Activated T-helper 9 cell treated with anti-CD3 and anti-CD28 coated beads, Interleukin-2, amount 50 U/mL, for 16 hours (primary cell): ENCODE measurements around the gene HLA-DOA.

Experiments used
- DNase-seq: peaks from one replicate; pipeline ENCODE4 v3.0.0-alpha.2; 2020; ENCODE audit warnings: low read depth

HLA-DOA gene

DNA sequence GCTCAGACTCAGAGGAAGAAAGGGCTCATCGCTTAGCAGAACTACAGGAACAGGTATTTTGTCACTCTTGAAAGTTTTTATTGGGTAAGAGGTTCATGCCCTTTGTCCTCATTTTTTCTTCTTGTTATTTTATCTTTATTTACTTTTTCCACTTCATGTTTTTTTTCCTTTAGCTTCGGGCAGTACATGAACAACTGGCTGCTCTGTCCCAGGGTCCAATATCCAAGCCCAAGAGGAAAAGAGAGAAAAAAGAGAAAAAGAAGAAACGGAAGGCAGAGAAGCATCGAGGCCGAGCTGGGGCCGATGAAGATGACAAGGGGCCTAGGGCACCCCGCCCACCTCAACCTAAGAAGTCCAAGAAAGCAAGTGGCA is 31.5 kb downstream of the HLA-DOA start:
- DNase-seq = no peak

DNA sequence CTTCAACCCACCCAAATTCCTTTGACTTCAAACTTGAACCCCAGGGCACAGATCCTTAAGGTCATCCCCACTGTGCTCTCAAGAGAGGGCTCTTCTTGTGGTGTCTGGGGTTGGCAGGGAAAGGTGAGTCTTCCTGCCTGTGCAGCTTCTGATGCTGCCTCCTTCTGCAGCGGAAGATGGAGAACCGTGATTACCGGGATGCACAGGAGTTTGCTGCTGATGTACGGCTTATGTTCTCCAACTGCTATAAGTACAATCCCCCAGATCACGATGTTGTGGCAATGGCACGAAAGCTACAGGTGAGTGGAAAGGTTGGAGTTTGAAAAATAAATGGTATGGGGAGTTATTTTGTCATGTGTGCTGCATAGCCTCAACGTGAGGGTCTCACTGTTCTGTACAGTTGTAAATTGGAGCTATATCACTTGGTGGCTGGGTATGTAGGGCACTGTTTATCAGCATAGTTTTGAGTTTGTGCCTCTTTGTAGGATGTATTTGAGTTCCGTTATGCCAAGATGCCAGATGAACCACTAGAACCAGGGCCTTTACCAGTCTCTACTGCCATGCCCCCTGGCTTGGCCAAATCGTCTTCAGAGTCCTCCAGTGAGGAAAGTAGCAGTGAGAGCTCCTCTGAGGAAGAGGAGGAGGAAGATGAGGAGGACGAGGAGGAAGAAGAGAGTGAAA is 32.0 kb downstream of the HLA-DOA start:
- DNase-seq = no peak

DNA sequence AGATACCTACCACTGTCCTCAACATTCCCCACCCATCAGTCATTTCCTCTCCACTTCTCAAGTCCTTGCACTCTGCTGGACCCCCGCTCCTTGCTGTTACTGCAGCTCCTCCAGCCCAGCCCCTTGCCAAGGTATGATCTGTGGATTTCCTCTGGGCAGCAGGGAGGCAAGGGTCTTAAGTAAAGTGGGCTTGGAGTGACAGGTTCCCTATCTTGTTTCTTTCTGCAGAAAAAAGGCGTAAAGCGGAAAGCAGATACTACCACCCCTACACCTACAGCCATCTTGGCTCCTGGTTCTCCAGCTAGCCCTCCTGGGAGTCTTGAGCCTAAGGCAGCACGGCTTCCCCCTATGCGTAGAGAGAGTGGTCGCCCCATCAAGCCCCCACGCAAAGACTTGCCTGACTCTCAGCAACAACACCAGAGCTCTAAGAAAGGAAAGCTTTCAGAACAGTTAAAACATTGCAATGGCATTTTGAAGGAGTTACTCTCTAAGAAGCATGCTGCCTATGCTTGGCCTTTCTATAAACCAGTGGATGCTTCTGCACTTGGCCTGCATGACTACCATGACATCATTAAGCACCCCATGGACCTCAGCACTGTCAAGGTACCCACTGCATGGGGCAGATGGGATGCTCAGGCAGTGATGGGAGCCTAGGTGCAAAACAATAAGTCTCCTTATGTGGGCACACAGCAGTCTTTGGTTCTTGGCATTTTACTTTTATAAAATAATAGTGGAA is 32.9 kb downstream of the HLA-DOA start:
- DNase-seq = no peak

DNA sequence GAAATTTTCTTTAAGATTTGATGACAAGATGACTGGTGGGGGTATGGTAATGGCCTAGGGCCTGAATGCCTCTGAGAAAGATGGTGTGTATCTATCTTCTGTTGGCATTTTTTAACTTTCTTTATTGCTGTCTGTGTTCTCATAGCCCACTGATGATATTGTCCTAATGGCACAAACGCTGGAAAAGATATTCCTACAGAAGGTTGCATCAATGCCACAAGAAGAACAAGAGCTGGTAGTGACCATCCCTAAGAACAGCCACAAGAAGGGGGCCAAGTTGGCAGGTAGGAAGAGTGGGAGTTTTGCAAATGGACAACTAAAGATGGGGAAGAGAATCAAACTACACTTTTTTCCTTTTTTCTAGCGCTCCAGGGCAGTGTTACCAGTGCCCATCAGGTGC is 33.5 kb downstream of the HLA-DOA start:
- no peak for DNase-seq

DNA sequence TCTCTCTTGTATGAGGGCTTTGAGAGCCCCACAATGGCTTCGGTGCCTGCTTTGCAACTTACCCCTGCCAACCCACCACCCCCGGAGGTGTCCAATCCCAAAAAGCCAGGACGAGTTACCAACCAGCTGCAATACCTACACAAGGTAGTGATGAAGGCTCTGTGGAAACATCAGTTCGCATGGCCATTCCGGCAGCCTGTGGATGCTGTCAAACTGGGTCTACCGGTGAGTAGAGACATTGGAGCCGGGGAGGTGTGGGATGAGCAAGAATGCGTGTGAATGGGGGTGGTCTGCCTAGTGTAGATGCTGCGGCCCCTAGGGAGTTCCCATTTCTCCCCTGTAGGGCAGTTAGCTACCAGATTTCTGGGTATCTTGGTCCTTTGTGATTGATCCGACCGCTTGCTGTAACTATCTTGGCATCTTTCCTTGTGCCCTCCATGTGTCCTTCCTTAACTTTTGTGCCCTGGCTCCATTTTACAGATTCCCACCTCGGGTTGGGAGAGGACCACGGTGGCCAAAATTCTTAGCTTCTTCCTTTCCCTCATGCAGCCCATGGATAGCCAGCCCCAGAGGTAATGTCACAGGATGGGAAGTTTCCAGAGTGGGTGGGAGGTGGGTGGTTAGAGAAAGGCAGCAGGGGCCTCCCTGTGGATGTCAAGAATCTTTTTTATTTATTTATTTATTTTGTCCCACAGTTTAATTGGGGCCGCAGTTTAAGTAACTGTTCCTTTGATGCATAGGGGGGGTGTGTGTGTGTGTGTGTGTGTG is 34.7 kb downstream of the HLA-DOA start:
- DNase-seq = no peak

DNA sequence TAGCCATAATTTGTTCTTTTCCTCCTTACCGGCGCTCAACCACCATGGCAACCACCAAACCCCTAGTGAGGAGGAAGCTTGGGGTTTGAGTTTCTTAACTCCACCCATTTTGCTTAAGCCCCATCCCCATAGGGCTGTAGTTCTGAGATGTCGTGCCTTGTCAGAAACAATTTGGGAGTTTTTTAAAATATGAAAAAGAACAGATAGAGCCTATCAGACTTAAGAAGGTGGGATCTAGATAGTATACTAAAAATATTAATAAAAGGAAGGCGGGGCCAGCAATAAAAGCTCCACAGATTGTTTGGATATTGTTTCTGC is 35.4 kb downstream of the HLA-DOA start:
- no peak for DNase-seq

DNA sequence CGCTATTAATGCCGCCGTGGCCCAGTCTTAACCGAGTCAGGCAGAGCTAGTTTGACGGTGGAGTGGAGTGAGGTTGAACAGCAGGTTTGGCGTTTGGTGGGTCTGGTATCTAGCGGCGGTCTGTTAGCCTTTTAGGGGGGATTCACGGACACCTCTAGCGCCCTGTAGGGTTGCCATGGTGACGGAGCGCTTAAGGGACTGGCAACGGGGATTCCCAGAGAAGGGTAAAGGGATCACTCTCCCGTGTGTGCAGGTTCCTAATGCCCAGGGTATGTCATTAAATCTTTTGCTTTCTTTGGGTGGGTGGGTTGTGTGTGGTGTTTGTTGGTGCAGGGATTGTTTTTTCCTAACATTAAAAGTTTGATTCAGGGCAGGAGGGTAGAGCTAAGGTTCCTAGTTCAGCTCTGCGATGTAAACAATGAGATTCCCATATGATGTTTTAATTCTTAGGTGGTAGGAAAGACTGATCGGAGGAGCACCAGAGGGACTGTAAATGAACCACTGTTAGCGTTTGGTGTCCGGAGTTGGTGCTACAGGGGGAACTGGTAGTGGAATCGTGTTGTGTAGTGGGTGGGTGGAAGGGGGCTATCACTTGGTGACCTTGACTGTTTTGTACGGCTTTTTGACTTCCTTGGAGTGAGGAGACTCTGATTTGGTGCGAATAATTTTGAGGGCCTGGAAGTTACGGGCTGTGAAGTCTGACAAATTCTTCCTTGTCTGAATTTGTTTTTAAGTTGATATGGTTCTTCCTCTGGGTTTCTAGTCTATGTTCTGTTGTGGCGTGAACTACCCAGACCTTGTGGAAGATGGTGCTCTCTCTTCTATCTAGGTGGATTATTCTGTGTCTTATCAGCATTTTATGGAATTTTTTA is 36.0 kb downstream of the HLA-DOA start:
- DNase-seq = peak; percentile 37

DNA sequence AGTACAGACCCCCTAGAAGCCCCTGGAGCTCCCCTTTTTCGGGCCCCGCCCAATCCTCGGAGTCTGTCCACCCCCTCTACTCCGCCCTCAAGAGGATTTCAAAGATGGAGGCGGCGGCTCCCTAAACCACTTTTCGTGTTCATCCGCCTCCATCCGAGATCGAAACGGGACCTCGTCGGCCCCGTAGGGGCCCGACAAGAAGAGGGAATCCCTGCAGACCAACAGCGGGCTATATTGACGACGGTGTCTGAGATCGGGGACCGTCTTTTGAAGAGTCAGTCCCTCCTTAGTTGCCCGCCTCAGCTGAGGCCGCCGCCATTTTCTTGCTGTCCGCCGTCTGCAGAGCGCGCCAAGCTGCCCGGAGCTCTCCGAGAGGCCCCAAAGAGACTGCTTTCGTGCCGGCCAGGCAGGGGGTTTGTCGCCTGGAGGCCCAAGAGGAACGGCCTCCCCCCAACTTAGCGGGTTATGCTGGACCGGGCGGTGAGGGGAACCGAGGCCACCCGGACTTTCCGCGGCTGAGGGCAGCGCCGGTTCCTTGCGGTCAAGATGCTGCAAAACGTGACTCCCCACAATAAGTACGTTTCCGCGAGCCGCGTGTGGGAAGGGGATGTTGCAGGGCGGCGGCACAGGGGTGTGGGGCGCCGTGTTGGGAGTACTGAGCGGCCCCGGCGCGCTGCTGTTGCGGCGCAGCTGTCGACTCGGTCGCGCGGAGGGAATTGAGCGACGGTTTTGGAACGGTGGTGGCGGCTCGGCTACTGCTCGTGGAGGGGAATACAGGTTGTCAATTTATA is 36.8 kb downstream of the HLA-DOA start:
- DNase-seq = peak; percentile 38

DNA sequence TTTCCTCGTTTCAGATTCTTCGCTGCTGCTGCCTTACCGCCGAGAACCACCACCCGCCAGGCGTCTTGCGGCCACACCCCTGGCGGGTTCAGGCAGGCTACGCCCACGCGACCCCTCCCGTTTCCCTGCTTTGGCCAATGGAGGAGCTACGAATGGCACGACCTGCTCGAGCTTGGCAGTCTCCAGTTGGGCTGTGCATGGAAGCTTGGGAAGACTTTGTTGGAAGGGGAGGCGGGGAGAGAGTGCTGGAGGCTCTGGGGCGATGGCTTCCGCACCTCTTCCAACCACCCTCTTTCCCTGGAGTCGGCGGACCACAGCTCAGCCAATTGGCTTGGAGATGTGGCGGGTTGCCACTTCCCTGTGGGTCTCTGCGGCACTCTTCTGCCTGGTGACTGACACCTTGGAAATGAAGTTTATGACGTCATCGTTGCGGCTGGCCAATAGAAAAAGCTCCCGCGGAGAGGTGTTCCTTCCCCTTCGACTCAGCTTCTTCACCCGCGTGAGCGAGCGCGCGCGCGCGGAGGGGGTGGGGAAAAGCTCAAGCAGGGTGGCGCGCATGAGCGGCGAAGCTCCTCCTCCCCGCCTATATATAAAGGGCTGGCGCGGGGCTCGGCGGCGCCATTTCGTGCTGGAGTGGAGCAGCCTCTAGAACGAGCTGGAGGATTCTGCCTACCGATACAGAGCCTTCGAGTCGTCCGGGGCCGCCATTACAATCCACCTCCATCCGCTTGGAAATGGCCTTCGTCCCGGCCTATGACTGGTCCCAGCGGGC is 37.6 kb downstream of the HLA-DOA start:
- peak; percentile 100 for DNase-seq

DNA sequence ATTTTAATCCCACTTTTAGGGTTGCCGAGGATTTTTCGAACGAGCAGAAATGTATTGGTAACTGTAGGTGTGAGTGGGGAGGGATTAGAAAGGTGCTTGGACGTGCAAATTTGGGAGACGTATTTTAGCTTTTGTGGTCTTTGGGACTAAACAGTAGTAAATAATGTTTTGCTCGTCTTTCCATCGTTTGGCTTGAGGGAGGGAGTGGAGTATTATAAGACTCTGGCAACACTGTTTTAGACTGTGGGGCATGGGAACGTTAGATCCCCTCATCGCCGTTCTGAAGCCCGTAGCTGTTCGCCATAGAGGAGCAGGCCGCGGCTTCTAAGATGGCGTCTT is 38.2 kb downstream of the HLA-DOA start:
- DNase-seq = no peak

DNA sequence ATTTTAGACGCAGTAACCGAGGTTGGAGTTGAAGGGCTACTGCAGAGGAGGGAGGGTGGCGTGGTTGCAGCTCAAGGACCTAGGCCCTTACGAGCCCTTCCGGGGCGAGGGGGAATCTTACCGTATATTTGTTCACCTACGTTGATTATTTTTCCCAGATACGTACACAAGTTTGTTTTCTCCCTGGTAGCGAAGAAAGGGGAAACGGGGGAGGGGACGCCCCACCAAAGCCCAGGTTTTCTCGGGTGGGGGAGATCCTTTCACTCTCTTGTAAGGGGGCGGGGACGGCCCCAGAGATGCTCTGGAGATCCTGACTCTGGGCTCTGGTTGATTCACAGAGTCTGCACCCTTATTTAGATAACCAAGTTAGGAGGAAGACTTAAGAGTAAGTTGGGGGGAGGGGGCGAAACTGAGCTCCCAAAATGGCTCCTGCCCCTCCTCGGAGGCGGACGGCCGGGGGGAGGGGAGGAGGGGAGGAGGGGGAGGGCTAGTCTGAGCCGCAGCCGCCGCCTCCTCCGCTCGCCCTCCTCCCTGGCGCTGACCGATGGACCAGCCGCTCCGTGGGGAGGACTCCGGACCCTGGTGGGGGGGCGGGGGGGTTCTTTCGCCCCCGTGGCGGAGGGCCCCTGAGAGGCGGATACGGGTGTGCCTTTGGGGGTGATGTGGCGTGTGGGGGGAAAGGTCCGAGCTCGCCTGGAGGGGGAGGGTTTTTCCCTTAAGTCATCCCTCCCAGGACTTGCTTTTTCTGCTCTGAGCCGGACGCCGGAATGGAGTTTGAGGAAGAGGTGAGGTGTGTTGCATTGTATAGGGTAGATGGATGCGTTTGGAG is 38.8 kb downstream of the HLA-DOA start:
- DNase-seq = peak; percentile 67

DNA sequence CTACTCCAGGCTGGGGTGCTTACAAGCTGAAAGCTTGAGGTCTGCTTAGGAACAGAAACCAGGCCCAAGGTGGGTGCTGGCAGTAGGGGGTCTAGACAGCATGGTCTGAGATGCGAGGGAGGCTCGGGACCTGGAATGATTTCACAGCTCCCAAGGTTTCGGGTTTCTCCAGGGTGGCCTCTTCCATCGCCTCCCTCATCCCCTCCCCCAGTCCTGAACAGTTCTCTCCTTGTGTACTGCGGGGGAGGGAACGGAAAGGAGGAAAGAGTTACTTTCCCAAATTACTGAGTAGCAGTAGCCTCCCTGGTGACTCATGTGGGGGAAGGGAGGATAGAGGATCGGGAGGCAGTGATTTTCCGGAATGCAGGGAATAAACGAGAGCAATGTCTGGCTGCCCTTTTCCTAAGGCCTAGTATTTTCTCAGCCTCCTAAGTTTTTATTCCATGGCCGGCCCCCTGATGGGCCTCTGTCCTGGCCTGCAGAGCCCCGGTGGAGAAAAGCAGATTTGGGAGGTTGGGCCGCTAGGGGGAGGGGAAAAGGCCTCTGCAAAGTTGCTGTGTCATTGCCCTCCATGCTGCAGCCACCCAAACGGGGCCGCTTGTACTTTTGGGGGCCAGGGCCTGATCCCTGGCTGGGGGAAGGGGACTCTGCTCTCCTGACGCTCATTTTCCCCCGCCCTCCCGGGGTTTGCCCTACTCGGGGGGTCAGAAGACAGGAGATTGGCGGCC is 39.5 kb downstream of the HLA-DOA start:
- peak; percentile 59 for DNase-seq

DNA sequence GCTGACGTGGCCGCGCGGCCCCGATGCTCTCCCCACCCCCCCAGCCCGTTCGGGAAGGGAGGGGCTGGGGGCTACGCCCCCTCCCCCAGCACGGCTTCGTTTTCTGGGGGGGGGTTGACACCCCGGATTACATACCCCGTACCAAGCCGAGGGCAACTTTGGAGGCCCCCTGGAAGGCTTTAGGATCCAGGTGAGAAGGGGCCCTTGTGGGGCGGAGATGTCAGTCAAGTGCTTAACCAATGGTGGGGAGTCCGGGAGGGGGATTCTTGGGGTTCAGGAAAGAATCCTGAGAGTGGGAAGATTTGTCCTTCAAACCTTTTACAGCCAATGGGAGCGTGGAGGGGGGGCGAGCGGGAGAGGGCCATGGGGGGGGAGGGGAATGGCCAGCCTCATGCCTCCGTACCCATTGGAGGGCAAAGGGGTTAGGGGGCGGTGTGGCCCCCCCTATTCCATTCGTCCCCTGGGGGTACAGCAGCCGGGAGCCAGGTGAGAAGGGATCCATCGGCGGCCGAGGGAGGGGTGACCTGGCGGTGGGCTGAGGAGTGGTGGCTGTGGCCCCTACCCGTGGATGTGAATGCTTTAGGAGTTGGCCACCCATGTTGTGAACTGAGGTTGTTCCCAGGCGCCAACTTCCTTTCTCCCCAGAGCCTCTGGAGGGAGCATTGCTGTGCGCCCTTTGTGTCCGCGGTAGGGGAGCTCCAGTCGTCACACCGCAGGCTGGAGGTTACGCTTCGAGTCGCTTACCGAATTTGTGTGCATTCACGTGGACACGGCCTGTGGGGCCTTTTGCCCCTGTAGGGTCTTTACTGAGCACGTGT is 40.3 kb downstream of the HLA-DOA start:
- DNase-seq = peak; percentile 49

DNA sequence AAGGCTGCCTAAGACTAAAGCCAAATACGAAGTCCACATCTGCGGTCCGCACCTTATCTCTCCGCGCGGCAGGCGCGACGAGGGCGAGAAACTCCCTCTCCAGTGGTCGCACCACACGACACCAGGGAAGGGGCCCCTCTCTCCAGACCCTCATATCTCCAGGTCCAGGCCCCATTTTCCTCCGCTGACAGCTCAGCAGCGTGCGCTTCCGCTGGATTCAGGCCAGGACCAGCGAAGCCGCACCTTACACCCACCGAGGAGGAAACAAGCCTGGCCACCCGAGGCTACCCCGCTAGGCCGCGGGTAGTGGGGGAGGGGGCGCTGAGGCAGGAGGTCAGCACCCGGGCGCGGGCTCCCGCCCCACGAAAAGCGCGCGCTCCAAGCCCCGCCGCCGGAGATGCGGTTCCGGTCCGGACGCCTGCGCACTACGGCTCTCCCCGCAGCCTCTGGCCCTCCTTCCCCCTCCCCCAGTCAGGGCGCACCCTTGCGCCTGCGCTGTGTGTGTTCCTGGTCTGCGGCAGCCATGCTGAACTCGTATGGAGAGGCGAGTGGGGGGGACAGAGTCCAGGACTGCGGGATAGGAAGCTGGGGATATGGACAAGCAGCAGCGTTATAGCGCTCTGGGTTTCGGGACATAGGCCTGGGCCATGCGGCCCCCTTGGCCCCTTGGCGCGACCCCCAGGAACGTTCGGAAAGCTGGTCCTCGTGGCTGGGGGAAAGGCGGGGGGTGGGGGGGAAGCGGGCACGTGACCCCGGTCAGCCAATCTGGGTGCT is 41.1 kb downstream of the HLA-DOA start, which contains the start of gene BRD2:
Gene BRD2 (plus strand): TSS at position 502 of the 774 bp plus-strand sequence. CDS start 4,305 bp downstream, outside the sequence.
- peak; percentile 96 for DNase-seq

DNA sequence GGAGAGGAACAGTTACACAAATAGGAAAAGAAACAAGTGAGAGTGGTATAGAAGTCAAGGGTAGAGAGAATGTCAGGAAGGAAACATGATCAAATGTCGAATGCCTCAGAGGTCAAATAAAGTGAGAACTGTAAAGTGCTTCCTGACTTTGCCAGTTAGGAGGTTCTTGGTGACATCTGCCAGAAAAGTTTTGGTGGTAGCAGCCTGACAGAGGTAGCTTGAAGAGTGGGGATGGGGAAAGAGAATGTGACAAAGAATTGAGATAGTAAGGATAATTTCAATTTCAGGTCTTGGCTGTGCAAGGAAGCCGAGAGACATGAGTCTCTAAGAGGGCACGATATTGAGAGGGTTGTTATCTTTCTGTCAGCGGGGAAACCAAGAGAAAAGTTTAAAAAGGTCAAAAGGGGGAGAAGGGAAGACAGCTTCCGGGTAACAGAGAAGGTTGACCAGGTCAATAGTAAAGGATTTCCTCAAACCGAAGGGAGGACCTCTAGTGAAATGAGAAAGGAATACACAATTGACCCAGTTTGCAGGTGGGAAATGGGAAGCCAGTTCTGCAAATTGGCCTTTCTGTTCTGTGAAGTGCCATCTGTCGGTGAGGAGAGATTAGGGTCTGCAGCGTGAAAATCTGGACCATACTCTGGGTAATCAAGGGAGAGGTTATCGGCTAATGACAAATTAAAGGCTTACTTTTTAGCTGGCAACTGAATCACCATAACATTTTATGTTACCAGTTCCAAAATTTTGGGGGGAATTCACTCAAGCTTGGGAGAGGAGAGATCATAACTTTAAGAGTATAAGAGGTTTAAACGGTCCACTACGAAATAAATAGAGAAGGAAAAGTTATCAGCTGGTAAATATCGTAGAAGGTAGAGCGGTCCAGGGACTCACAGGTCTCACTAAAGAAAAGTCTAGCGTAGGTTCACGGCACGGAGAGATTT is 42.0 kb downstream of the HLA-DOA start:
- DNase-seq = no peak

DNA sequence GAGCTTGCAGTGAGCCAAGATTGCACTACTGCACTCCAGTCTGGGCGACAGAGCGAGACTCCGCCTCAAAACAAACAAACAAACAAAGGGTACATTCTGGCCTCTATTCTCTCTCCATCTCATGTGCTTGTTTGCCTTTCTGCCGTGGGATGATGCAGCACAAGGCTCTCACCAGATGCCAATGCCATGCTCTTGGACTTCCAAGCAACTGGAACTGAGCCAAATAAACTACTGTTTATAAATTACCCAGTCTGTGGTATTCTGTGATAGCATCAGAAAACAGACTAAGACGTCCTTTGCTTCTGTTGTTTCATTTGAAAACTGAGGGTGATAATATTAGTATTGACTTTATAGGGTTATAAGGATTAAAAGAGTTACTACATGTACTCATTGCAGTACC is 44.6 kb downstream of the HLA-DOA start:
- DNase-seq = no peak
